GM21786 (cell line): ENCODE measurements around the gene EDRF1.
"Not testable (repeated sequence)": the region's sequence is repeated elsewhere in the genome, so short reads cannot be mapped to it uniquely, and the experiment has no call there.

Experiments
- ATAC-seq: cut with Tn5 transposase; IDR thresholded peaks from one replicate; pipeline ENCODE4 v1.9.1; 2021; ENCODE audit not compliant: unreplicated experiment

Gene EDRF1

GRCh38 chr10:125719173-125720001 lies at the start of gene EDRF1:
EDRF1 (plus strand) TSS chr10:125719709; CDS start chr10:125719808, 99 bp downstream.
- peak; percentile 85 for ATAC-seq

DNA sequence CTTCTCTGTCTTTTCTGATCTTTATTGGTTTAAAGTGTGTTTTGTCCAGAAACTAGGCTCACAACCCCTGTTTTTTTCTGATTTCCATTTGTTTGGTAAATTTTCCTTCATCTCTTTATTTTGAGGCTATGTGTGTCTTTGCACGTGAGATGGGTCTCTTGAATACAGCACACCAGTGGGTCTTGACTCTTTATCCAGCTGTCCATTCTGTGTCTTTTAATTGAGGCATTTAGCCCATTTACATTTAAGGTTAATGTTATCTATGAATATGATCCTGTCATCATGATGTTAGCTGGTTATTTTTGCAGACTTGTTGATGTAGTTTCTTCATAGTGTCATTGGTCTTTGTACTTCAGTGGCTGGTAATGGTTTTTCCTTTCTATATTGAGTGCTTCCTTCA lies 46.6 kb upstream of the EDRF1 start:
- ATAC-seq: no peak

DNA sequence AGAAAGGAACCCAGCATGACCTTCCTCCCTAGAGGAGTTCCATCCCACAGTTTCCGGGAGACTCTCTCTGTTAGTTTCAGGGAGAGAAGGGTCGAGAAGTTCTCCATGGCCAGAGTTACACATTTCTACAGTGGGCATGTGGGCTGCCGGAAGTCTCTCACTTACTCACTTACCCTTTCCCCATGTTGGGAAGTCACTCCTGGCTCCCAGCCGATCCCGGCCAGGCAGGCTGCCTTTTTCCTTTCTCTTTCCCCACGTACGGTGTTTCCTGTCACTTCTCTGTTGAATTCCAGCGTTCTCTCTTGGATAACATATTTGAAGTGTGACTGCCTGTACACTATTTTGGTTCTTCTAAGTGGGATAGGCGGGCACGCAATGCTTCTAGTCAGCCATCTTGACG lies 40.1 kb upstream of the EDRF1 start:
- no peak for ATAC-seq

DNA sequence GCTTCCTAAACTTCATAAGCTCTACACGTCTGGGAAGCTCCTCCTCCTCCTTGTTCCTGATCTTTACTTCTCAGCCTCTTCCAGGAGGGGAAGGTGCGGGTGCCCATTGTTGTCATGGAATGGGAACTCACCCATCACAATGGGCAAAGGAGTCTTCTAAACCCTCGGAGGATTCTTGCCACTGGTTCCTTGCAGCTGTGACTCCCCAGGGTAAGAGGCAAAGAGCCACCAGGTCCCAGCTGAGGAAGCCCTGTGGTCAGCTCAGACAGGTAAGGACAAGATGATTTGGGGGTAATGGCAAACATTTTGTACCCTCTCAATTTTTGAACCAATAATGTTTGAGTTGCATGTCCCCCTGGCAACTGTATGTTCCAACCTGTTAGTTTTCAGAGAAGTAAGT lies 36.4 kb upstream of the EDRF1 start, which contains the start of gene TEX36:
TSS of gene TEX36 (minus strand) at position 101 of the 400 bp plus-strand sequence. CDS start 174 bp downstream, outside the sequence.
- ATAC-seq: no peak

- no peak for ATAC-seq
Observed at GRCh38 chr10:125683821-125684220, 35.7 kb upstream of the EDRF1 start.

- ATAC-seq: no peak
Observed at GRCh38 chr10:125684581-125684980, 34.9 kb upstream of the EDRF1 start.

DNA sequence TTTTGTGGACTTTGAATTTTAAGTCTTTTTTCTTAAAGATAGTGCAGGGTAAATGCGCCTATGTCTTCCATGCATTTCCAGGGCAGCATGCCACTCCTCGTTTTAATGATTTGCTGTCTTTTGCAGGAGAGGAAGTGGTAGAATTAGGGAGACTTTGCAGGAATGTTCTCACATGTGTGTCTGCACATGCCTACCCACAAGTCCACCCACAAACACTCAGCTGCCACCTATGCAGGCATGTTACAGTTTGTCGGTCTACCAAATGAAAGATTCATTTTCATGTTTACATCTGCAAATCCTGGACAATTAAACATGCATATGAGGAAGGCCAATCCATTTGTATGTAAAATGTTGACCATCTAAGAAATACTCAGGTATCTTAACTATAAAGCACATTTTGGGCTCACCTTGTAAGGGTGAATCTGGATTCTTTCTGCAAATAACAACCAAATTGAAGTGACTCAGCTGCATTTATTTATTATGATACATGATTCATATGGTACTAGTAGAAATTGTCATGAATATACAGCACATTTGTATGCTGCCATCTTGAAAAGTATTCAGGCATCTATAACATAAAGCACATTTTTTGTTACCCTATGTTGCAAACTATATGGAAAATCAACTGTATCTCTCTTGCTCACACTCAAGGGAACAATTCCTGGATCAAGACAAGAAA lies 31.9 kb upstream of the EDRF1 start:
- ATAC-seq: no peak

GRCh38 chr10:125689955-125690569 lies 29.4 kb upstream of the EDRF1 start:
- ATAC-seq: no peak

DNA sequence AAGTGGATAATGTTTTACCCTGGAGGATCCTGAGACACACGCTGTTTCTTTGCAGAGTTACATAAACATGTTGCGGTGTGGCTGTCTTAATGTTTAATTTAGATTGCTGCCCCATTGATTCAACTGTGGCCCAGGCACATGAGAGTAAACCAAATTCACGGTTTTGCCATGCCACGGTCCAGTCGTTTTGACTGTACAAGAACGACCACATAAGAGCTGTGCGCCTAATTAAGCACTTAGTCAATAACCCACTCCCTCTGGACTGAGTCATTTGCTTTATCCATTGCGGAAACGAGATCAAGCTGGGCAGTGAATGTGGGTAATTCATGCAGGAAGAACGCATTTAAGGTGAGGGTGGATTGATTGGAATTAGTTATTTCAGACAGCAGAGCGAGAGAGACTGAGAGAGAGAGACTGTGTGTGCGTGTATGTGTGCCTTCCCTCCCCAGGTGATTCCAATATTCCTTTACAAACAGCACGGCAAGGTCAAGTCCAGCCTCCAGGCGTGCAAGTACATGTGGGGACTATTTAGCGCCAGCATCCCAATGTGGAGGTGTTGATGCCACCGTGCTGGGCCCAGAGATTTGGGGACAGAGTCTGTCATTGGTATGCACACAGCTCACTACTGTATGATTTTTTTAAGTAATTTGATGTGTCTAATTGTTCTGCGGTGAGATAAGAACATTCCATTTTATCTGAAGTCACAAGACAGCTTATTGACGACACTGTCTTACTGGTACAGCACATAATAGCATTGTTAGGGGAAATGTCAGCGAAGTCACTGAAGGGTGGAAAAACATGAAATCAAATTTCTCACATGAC lies 28.1 kb upstream of the EDRF1 start:
- ATAC-seq: no peak

DNA sequence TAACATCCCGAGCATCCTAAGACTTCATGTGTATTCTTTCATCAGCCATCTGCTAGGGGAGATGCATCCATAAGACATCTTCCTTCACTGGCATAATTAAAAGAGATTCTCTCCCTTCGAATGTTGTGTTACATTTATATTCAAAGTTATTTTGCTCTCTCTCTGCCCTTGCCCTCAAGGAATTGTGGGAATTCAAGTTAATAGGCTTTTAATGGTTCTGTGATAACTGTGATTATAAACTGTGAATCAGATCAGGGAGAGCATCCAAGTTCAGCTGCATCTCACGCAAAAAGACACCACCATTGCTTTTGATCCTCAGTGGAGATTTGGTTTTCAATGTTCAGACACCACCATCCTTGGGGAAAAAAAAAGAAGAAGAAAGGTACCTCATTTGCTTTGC lies 27.3 kb upstream of the EDRF1 start:
- no peak for ATAC-seq

DNA sequence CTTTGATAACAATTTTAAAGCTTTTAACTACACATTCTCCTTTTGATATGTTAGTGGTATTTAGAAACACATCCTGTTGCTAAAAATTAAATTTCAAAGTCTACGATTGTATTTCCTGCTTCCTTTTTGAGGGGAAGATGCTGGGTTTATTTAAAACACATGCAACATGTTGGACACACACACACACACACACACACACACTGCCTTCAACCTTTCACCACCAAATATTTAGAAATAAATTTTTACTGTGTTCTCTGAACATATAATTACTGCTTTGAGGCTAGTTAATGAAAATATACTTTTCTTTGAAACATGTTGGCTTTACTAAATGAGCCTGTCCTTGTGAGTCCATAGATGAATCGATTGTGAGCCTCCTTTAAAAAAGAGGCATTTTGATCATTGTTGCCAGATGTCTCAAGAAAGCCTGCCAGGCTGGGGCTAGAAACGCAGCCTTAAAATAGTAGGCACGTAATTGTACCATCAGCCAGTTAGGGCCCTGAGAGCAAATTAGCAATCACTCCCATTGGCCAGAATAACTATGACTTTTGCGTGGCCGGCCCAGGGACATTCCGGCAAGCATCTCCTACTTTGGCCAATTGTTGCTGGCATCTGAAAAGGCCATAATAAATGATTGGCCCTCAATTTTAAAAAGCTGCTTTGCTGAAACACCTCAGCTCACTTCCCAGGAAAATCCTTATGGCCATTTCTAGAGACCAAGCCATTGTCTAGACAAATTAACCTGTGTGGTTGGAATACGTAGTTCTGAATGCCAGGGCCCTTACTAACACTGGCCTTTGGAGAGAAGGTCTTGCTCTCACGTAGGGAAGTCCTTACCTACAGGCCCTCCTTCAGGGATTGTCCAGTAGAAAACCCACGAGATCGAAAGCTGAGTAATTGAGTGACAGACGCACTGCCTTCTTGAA lies 26.6 kb upstream of the EDRF1 start:
- no peak for ATAC-seq

- no peak for ATAC-seq
Observed at GRCh38 chr10:125693524-125693847, 26.0 kb upstream of the EDRF1 start.

- ATAC-seq: no peak
Observed at GRCh38 chr10:125694883-125695282, 24.6 kb upstream of the EDRF1 start.

GRCh38 chr10:125696884-125697283 lies 22.6 kb upstream of the EDRF1 start:
- ATAC-seq: not testable (repeated sequence)

DNA sequence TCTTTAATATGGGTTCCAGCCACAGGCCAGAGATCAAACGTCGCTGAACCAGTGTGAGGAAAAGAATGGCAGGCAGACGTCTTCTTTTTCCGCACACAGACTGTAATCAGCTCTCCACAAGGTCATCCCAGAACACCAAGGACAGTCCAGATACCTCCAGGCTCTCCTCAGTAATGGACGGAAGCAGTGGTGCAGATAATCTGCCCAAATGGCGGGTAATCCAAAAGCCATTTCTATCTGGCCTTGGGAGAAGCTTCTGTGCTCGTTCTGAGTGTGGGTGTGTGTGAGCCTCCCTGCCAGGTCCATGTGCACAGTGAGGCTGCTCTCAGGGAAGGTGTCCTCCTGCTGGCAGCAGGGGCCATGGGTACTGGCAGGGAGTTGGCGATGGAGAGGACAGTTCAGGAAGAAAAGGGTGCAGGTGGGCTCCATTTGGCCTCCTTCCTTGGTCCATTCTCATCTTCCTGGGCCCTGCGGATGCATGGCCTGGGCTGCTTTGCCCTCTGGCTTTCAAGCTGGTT lies 21.0 kb upstream of the EDRF1 start:
- no peak for ATAC-seq

DNA sequence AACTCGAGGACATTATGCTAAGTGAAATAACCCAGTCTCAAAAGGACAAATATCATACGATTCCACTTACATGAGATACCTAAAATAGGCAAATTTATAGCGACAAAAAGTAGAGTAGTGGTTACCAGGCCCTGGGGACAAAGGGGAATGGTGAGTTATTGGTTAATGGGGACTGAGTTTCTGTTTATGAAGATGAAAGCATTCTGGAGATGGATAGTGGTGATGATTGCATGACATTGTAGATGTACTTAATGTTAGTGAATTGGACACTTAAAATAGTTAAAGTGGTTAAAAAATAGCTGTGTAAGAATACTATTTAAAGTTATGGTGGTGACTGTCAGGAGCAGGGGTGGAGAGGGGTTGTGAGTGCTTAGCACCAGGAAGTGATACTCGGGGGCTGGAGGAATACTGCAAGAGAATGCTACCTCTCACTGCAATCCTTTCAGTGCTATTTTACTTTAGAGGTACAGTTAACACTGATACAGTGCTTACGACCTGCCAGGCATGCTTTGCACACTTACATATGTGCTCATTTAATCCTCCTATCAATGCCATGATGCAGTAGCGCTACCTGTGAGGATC lies 19.9 kb upstream of the EDRF1 start:
- ATAC-seq: peak; percentile 56

DNA sequence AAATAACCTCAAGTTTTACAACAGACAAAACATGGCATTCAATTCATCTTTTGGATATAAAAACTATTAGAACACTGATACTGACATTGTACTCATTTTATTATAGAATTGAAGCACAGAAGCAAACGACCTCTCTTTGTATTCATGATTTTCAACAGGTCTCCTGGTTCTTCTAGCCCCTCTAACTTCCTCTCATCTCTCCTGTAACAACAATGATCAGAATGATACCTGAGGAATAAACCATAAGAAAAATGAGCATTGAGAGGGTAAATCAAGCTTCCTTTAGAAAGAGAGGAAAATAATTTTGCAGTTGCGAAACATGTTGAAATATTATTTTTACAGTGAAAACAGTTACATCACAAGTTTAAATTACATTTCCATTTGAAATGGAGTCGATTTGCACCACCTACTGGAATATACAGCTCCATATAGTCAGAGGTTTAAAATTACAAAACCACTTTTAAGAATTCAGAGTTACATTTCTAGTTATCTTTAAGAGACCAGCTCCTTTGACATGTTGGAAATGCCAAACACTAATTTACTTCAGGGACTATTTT lies 19.1 kb upstream of the EDRF1 start:
- ATAC-seq: no peak

DNA sequence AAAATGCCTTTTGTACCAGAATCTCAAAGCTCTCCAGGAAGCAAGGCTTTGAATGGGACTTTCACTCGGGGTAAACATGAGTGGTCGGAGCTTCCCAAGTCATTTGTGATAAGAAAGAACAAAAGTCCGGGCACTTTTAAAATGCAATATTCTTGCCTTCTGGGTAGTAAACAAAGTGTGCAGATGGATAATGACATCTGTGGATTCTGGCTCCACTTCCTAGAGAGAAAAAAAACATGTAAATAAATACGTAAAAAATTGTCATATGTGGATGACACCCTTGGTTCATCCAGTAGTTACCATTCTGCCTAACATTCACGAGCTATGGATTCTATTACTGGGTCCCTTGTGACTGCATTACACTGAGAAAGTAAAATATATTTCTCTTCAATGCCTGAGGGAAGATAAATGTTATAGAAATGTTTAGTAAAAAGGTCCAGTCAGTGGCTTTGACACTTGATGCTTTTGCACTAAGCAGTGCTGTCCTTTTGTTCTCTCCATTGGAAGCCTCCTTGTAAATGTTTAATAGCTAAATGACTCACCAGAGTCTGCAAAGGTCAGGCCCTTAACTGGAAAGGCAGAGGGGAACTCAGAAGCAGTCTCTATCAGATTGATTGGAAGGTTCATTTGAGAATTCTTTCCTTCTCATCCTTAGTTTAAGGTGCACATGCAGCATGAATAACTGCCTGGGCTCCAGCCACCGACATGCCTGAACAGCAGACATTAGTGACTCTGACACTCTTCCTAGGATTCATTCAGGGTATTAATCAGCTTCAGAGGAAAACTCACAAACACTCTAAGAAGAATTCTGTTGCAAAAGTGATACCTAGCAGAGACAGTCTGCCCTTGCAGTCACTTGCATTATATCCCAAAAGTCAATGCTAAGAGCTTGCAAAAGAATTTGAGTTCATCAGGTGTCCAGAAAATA lies 11.7 kb upstream of the EDRF1 start:
- peak; percentile 70 for ATAC-seq
